Neuron (in vitro differentiated cells): ENCODE data around the gene NARS2.
"Not testable (repeated sequence)": the region's sequence is repeated elsewhere in the genome, so short reads cannot be mapped to it uniquely, and the experiment has no call there.

Source experiments
- H2AFZ ChIP-seq: one replicate; pipeline ENCODE4 v1.6.1; 2013; ENCODE audit warnings: low read depth, mild to moderate bottlenecking, inconsistent platforms, low read length, moderate library complexity
- H3K27me3 ChIP-seq: one replicate; pipeline ENCODE4 v1.6.1; 2013; ENCODE audit warnings: low read length; ENCODE audit not compliant: insufficient read depth
- H3K36me3 ChIP-seq: one replicate; pipeline ENCODE4 v1.6.1; 2013; ENCODE audit warnings: low read length; ENCODE audit not compliant: insufficient read depth
- H3K4me1 ChIP-seq: one replicate; pipeline ENCODE4 v1.6.1; 2013; ENCODE audit warnings: low read length; ENCODE audit not compliant: insufficient read depth
- H3K4me3 ChIP-seq: 2 replicates; pipeline ENCODE4 v1.5.1; 2013; ENCODE audit warnings: mild to moderate bottlenecking, low read length, moderate library complexity
- H3K9me3 ChIP-seq: one replicate; pipeline ENCODE4 v1.6.1; 2013; ENCODE audit warnings: low read length

The NARS2 gene, protein sequence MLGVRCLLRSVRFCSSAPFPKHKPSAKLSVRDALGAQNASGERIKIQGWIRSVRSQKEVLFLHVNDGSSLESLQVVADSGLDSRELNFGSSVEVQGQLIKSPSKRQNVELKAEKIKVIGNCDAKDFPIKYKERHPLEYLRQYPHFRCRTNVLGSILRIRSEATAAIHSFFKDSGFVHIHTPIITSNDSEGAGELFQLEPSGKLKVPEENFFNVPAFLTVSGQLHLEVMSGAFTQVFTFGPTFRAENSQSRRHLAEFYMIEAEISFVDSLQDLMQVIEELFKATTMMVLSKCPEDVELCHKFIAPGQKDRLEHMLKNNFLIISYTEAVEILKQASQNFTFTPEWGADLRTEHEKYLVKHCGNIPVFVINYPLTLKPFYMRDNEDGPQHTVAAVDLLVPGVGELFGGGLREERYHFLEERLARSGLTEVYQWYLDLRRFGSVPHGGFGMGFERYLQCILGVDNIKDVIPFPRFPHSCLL

DNA sequence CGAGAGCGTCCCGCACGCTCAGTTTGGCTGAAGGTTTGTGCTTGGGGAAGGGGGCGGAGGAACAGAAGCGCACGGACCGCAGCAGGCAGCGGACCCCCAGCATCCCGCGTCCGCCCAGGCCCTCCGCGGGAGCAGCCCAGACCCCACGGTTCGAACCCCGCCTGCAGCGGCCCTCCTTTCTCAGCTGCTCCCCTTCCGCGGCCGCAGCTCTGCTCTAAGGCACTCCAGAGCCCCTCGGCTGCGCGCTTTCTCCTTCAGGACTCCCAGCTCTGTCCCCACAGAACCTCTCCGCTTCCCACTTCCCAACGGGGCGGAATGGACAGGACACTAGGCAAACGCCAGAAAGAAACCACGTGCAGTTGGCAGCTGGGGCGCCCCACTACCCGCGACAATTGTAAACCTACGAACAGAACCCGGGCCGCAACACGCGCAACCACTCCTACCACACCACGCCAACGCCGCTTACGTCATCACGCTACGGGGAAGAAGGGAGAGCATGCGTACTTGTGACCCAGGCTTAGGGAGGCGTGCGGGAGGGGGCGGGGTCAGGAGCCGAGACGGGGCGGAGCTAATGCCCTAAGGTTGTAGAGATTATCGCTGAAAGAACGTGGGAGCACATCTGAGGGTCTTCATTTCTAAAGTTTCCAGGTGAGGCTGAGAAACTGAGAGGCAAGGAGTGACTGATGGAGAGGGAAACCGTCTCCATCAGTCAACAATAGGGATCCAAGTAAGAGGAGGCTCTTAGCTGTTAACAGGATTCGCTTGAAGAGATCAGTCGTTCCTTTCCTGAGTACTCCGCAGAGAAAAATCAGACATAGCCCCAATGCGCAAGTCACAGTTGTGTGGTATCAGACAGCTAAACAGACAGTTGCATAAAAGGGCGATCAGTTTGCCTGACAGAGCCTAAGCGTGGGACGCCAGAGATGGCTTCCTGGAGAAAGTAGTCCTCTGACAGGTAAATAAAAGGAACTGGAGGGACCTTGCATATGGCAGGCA is at the start of gene NARS2:
Gene NARS2 (minus strand): TSS at position 479 of the 996 bp plus-strand sequence. CDS start 376 bp downstream, at position 103.
- H3K27me3 ChIP-seq, result no peaks in the 10 kb centered on the region
- peaks cover 9% of the 10 kb centered on the region for H3K4me1 ChIP-seq
- H3K36me3 ChIP-seq, result peaks cover 18% of the 10 kb centered on the region
- peak within 1 kb of the TSS; percentile 94 for H3K4me3 ChIP-seq
- no peaks in the 10 kb centered on the region for H3K9me3 ChIP-seq
- peak within 1 kb of the TSS; percentile 94 for H2AFZ ChIP-seq

DNA sequence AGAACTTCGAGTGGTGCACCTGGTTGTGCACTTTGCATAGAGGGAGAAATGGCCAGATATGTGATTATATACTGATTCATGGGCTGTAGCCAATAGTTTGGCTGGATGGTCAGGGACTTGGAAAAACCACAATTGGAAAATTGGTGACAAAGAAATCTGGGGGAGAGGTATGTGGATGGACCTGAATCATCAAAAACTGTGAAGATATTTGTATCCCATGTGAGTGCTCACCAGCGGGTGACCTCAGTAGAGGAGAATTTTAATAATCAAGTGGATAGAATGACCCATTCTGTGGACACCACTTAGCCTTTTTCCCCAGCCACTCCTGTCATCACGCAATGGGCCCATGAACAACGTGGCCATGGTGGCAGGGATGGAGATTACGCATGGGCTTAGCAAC is 48.0 kb upstream of the NARS2 start:
- Histone ChIP-seq H3K9me3 (peaks cover 5% of the 10 kb centered on the region), H2AFZ (no peak overlapping the region), H3K4me3 (no peak overlapping the region), H3K27me3 (no peaks in the 10 kb centered on the region), H3K4me1 (no peaks in the 10 kb centered on the region), H3K36me3 (no peaks in the 10 kb centered on the region)

DNA sequence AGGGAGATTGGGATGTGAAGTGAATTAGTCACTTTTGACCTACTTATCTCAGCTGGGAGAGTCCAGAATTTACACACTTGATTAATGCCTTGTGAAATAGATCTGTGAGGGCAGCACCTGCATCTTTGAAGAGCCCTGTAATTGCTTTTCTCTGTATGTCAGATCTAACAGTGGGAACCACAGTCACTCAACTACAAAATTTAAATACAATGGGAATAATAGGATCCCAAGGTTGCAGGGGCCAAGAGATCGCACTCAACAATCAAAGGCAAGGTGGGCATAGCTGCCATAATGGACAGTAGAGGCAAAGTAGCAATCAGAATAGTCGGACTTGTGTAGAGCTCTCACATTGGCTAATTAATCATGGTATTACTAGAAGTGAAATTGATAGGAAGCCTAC is 45.5 kb upstream of the NARS2 start:
- Histone ChIP-seq H3K27me3 (no peaks in the 10 kb centered on the region), H3K36me3 (no peaks in the 10 kb centered on the region), H3K4me3 (no peak overlapping the region), H2AFZ (no peak overlapping the region), H3K4me1 (no peaks in the 10 kb centered on the region), H3K9me3 (peaks cover 5% of the 10 kb centered on the region)

DNA sequence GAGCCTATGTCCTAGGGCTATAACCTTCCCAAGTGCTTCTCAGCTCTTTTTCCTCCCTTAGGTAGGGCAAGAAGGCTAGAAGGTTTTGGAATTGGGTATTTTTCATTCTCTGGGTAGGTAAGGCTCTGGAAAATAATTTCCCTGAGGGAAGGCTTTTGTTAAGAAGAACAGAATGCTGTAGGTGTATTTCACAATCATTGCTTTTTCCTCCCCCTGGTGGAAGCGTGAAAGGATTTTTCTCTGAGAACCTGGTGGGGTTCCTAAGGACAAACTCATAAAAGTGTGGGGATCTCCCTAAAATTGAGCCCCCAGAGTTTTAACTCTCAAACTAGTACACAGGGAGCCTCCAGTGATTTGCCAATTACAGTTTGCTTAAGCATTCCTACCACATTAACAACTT is 41.1 kb upstream of the NARS2 start:
- Histone ChIP-seq H3K4me3 (no peak overlapping the region), H3K36me3 (no peaks in the 10 kb centered on the region), H3K4me1 (no peaks in the 10 kb centered on the region), H3K27me3 (no peaks in the 10 kb centered on the region), H2AFZ (no peak overlapping the region), H3K9me3 (peaks cover 5% of the 10 kb centered on the region)

DNA sequence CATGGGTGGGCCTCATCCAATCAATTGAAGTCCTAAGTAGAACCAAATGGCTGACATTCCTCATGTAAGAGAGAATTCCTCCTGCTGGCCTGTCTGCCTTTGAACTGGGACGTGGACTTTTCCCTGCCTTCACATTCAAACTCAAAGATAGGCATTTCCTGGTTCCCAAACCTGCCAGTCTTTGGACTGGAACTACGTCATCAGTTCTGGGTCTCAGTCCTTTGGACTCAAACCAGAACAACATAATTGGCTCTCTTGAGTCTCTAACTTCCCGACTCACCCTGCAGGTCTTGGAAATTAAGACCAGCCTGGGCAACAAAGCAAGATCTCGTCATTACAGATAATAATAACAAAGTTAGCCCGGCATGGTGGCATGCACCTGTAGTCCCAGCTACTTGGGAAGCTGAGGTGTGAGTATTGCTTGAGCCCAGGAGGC is 38.7 kb upstream of the NARS2 start:
- Histone ChIP-seq H3K36me3 (no peaks in the 10 kb centered on the region), H2AFZ (no peak overlapping the region), H3K4me1 (no peaks in the 10 kb centered on the region), H3K9me3 (no peaks in the 10 kb centered on the region), H3K4me3 (no peak overlapping the region), H3K27me3 (no peaks in the 10 kb centered on the region)

DNA sequence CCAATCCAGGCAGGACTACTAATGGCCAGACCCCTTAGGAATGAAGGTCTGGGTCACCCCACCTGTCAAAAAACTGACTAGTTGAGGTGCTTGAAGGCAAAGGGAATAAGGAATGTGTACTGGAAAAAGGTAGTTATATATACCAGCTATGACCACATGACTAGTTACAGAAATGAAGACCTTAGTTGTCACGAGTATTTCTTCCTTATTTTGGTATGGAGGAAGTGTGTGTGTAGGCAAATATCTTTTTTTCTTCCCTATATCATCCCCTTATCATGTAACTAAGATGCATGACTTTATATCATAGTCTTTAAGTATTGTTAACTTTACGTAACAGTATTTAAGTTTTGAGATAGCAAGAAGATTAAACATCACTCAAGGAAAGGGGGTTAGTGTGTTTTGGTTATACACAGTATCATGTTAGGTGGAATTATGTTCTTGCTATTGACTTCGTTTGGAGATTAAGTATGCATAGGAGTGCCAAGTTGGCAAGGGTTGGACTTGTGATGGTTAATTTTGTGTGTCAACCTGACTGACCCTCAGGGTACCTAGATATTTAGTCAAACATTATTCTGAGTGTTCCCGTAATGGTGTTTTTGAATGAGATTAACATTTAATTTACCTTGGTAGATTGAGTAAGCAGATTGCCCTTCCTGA is 38.2 kb upstream of the NARS2 start:
- H3K36me3 ChIP-seq, result no peaks in the 10 kb centered on the region
- H3K27me3 ChIP-seq, result no peaks in the 10 kb centered on the region
- no peak overlapping the region for H3K4me3 ChIP-seq
- no peaks in the 10 kb centered on the region for H3K9me3 ChIP-seq
- H3K4me1 ChIP-seq, result no peaks in the 10 kb centered on the region
- H2AFZ ChIP-seq, result no peak overlapping the region

DNA sequence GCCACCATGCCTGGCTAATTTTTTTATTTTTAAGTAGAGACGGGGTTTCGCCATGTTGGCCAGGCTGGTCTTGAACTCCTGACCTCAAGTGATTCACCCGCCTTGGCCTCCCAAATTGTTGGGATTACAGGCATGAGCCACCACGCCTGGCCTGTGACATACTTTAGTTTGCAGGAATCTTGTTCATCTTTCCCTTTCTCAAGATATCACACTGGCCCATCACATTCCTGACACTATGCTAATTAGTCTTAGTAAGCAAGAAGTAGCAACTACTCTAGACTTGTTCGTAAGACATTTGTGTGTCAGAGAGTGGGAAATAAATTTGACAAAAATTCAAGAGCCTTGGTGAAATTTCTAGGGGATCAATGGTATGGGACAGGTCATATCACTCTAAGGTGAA is 34.7 kb upstream of the NARS2 start:
- H3K4me3 ChIP-seq, H3K4me1 ChIP-seq, H3K27me3 ChIP-seq, H2AFZ ChIP-seq, H3K36me3 ChIP-seq, H3K9me3 ChIP-seq: not testable (repeated sequence)

DNA sequence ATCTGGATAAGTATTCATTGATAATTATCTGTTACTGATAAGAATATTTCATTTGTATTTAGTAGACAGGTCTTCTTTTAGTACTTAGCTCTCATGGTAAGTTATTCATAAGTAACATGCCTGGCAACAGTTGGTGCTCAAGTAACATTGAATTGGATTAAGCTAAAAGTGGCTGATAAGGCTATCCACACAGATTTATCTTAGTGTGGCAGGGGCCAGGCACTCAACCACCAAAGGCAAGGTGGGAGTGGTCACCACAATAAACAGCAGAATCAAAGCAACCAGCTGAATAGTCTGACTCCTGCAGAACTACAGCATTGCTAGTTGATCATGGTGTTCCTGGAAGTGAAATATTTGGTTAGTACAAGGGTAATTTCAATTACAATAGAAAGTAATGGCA is 33.0 kb upstream of the NARS2 start:
- no peaks in the 10 kb centered on the region for H3K27me3 ChIP-seq
- H3K4me3 ChIP-seq, result no peak overlapping the region
- no peak overlapping the region for H2AFZ ChIP-seq
- H3K36me3 ChIP-seq, result no peaks in the 10 kb centered on the region
- H3K9me3 ChIP-seq, result no peaks in the 10 kb centered on the region
- H3K4me1 ChIP-seq, result no peaks in the 10 kb centered on the region

DNA sequence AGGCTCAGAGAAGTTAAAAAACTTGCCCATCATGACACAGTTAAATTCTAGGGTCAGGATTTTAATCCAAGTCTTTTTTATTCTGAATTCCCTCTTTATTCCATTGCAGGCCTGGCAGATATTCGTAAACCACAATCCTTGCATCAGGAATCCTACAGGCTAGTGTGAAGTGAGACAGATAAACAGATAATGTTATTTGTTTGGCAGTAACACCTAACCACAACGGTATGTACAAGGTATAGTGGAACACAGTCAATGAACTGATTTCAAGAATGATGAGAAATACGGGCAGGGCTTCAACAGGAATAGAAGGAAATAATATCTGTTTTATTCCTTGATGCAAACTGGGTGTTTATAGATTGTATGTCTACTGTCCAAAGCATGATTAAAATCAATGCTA is 32.0 kb upstream of the NARS2 start:
- no peaks in the 10 kb centered on the region for H3K27me3 ChIP-seq
- H2AFZ ChIP-seq, result no peak overlapping the region
- H3K4me1 ChIP-seq, result no peaks in the 10 kb centered on the region
- H3K4me3 ChIP-seq, result no peak overlapping the region
- H3K36me3 ChIP-seq, result no peaks in the 10 kb centered on the region
- H3K9me3 ChIP-seq, result no peaks in the 10 kb centered on the region

DNA sequence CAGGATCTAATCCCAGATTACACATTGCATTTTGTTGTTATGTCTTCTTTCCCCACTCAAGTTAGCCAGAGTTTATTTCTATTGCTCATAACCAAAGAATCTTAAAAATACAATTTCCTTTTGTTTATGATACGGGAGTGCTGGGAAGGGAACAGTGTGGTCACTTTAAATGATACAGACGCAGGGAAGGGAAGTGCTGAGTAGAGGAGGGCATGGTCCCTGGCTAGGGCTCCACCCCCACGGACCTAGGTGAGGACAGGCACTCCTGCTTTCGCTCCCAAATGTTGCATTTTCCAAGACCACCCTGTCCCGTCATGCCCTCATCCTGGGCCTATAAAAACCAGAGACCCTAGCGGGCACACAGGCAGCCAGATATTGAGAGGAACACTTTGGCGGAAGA is 30.6 kb upstream of the NARS2 start:
- Histone ChIP-seq H3K9me3 (no peaks in the 10 kb centered on the region), H3K36me3 (no peaks in the 10 kb centered on the region), H3K27me3 (no peaks in the 10 kb centered on the region), H3K4me3 (no peak overlapping the region), H3K4me1 (no peaks in the 10 kb centered on the region), H2AFZ (no peak overlapping the region)

DNA sequence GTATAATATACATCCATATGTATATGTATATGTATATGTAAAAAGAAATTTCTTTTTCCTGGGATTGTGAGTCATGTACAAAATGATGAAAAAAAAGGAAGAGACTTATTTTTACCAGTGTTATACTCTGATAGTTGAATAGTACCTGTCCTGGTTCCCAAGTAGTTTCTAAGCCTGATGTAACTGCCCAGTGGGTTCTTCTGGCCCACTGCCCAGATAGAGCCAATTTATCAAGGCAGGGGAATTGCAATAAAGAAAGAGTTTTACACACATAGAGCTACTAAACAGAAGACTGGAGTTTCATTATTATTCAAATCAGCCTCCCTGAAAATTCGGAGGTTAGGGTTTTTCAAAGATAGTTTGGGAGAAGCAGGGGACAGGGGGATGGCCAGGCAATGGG is 29.1 kb upstream of the NARS2 start:
- Histone ChIP-seq H3K36me3 (no peaks in the 10 kb centered on the region), H3K4me1 (no peaks in the 10 kb centered on the region), H3K4me3 (no peak overlapping the region), H2AFZ (no peak overlapping the region), H3K9me3 (no peaks in the 10 kb centered on the region), H3K27me3 (no peaks in the 10 kb centered on the region)

DNA sequence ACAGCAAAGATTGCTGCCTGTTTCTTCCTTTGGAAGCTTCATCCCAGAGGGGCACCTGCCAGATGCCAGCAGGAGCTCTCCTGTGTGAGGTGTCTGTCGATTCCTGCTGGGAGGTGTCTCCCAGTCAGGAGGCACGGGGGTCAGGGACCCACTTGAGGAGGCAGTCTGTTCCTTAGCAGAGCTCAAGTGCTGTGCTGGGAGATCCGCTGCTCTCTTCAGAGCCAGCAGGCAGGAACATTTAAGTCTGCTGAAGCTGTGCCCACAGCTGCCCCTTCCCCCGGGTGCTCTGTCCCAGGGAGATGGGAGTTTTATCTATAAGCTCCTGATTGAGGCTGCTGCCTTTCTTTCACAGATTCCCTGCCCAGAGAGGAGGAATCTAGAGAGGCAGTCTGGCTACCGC is 28.1 kb upstream of the NARS2 start:
- H3K4me3 ChIP-seq, H3K27me3 ChIP-seq, H3K9me3 ChIP-seq, H3K36me3 ChIP-seq, H2AFZ ChIP-seq, H3K4me1 ChIP-seq: not testable (repeated sequence)

DNA sequence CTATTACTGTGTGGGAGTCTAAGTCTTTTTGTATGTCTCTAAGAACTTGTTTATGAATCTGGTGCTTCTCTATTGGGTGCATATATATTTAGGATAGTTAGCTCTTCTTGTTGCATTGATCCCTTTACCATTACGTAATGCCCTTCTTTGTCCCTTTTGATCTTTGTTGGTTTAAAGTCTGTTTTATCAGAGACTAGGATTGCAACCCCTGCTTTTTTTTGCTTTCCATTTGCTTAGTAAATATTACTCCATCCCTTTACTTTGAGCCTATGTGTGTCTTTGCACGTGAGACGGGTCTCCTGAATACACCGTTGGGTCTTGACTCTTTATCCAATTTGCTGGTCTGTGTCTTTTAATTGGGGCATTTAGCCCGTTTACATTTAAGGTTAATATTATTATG is 26.4 kb upstream of the NARS2 start:
- not testable (repeated sequence) for H3K9me3 ChIP-seq, H3K27me3 ChIP-seq, H3K36me3 ChIP-seq, H3K4me3 ChIP-seq, H2AFZ ChIP-seq, H3K4me1 ChIP-seq
